ENCODE data around the gene ADAMTS5. TPM values are rescaled to one million over a fixed set of nuclear protein-coding genes. Genes with fewer than 3 reads are reported as not detected.

ADAMTS5 gene
- total RNA-seq, 4 donors from 2014 or later, result 4.3 to 9.0 (median 7.4) TPM

DNA sequence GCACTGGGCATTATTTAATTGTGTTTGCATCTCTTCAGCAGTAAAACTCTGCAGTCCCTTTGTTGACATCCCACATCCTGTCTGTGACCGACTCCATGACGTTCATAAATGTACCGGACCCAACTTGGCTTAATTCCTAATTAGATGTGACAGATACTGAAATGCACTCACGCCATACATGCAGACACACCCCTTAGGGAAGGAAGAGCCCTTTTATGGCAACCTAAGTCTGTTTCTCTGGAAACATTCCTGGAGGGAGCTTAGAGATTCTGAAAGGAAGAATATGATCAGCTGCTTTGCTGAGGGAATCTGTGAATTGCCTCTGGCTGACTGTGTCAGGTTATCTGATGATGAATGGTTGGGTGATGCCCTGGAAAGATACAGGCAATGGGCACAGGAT lies 33.4 kb downstream of the ADAMTS5 start:
- H3K36me3 ChIP-seq, result no peaks in the 10 kb centered on the region
- no peak overlapping the region for H3K27ac ChIP-seq
- H3K27me3 ChIP-seq, result no peaks in the 10 kb centered on the region
- no peaks in the 10 kb centered on the region for H3K9me3 ChIP-seq
- DNase-seq (no peak), ATAC-seq (no peak)
- in situ Hi-C loops (cut with MboI; ENCODE audit: low sequenced_read_pairs in 4 of 4), result no loop called here
- H3K4me3 ChIP-seq, result no peak overlapping the region
- no peak for TF ChIP-seq POLR2A (IDR thresholded peaks at IDR 0.05)
- TF ChIP-seq, protein P1, sequence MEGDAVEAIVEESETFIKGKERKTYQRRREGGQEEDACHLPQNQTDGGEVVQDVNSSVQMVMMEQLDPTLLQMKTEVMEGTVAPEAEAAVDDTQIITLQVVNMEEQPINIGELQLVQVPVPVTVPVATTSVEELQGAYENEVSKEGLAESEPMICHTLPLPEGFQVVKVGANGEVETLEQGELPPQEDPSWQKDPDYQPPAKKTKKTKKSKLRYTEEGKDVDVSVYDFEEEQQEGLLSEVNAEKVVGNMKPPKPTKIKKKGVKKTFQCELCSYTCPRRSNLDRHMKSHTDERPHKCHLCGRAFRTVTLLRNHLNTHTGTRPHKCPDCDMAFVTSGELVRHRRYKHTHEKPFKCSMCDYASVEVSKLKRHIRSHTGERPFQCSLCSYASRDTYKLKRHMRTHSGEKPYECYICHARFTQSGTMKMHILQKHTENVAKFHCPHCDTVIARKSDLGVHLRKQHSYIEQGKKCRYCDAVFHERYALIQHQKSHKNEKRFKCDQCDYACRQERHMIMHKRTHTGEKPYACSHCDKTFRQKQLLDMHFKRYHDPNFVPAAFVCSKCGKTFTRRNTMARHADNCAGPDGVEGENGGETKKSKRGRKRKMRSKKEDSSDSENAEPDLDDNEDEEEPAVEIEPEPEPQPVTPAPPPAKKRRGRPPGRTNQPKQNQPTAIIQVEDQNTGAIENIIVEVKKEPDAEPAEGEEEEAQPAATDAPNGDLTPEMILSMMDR (IDR thresholded peaks at IDR 0.05 in 4 of 5, conservative IDR thresholded peaks at IDR 0.05 in 1 of 5), result no peak
- no peaks in the 10 kb centered on the region for H3K4me1 ChIP-seq
- intact Hi-C loops (cut with DNase I; ENCODE audit: low total_unique reads), result no loop called here

DNA sequence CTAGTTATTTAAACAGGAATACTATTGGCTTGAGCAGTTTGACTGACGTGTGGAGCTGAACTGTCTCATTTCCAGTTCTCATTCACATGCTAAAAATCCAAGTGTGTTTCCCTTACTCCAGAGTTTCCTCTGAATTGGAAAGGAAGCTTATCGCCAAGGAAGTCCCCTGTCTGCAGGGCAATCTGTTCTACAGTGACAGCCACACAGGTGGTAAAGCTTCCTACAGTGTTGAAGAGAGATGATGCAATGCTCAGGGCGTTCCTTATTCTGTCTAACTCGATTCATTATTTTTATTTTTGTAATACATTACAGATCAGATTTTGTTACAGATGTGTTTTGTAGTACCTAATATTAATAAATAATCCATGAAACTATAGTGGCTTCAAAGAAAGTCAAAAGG lies 41.3 kb downstream of the ADAMTS5 start:
- Histone ChIP-seq H3K27ac (no peak overlapping the region), H3K4me3 (no peak overlapping the region), H3K4me1 (no peaks in the 10 kb centered on the region), H3K36me3 (no peaks in the 10 kb centered on the region), H3K27me3 (no peaks in the 10 kb centered on the region), H3K9me3 (no peaks in the 10 kb centered on the region)
- no peak for DNase-seq
- intact Hi-C loops (cut with DNase I; ENCODE audit: low total_unique reads) (no loop called here), in situ Hi-C loops (cut with MboI; ENCODE audit: low sequenced_read_pairs in 4 of 4) (no loop called here)
- ATAC-seq, result no peak
- no peak for TF ChIP-seq POLR2A (IDR thresholded peaks at IDR 0.05)
- TF ChIP-seq, protein P1 (IDR thresholded peaks at IDR 0.05 in 4 of 5, conservative IDR thresholded peaks at IDR 0.05 in 1 of 5), result no peak

DNA sequence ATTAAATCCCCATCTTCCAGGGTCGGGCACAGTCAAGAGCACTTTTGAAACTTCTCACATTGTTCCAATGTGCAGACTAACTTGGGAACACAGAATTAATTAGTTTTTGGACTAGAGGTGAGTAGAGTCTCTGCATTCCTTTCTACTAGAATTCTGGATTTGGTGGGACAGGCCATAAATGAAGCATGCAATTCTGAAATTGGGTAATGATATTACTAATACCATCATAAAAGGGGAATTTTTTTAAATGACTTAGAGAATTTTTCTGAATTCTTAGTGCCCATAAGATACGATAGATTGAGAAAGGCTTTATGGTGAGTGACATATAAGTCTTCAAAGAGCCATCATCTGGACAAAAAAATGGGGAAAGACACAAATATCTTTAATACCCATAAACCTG lies 41.8 kb downstream of the ADAMTS5 start:
- no peak overlapping the region for H3K27ac ChIP-seq
- DNase-seq (no peak), ATAC-seq (no peak)
- H3K27me3 ChIP-seq, result no peaks in the 10 kb centered on the region
- H3K4me3 ChIP-seq, result no peak overlapping the region
- TF ChIP-seq, protein P1 (IDR thresholded peaks at IDR 0.05 in 4 of 5, conservative IDR thresholded peaks at IDR 0.05 in 1 of 5), result no peak
- no peak for TF ChIP-seq POLR2A (IDR thresholded peaks at IDR 0.05)
- H3K4me1 ChIP-seq, result no peaks in the 10 kb centered on the region
- in situ Hi-C loops (cut with MboI; ENCODE audit: low sequenced_read_pairs in 4 of 4) (no loop called here), intact Hi-C loops (cut with DNase I; ENCODE audit: low total_unique reads) (no loop called here)
- H3K36me3 ChIP-seq, result no peaks in the 10 kb centered on the region
- no peaks in the 10 kb centered on the region for H3K9me3 ChIP-seq

DNA sequence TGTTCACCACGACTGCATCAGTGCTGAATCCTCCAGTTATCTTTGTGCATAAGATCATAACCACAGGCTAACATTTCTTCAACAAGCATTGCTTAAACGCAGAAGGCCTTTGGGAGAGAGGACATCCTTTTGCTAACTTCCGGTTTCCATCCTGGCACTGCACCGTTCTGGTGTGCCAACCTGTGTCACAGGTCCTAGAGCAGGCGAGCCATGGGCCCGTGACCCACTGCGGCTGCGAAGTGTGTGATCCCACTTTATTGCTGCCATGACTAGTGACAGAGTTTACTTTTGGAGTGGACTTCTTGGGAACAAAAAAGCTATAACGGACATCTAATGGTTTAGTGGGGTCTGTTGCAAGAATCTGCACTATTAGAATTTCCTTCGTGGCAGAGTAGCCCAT lies 42.9 kb downstream of the ADAMTS5 start:
- H3K27ac ChIP-seq, result no peak overlapping the region
- no peak for ATAC-seq
- no peaks in the 10 kb centered on the region for H3K36me3 ChIP-seq
- H3K9me3 ChIP-seq, result no peaks in the 10 kb centered on the region
- DNase-seq, result no peak
- H3K27me3 ChIP-seq, result no peaks in the 10 kb centered on the region
- intact Hi-C loops (cut with DNase I; ENCODE audit: low total_unique reads) (no loop called here), in situ Hi-C loops (cut with MboI; ENCODE audit: low sequenced_read_pairs in 4 of 4) (no loop called here)
- no peak for TF ChIP-seq POLR2A (IDR thresholded peaks at IDR 0.05)
- TF ChIP-seq, protein P1 (IDR thresholded peaks at IDR 0.05 in 4 of 5, conservative IDR thresholded peaks at IDR 0.05 in 1 of 5), result no peak
- no peaks in the 10 kb centered on the region for H3K4me1 ChIP-seq
- no peak overlapping the region for H3K4me3 ChIP-seq

DNA sequence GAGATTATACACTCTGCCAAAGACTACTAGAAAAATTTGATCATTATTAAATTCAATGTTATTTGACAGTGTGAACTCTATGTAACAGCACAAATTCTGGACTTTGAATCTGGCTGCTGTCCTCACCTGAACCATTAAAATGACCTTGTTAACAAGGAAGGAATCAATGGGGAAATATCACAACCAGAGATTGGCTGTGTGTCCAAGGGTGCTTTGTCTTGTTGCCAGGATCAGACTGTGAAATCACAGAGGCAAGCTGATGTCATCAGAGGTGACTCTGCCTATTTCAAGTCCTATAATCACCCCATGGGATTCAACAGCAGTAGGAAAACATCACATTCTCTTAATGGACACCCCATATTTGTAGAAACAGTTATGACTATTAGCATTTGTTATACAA lies 46.8 kb downstream of the ADAMTS5 start:
- intact Hi-C loops (cut with DNase I; ENCODE audit: low total_unique reads), result no loop called here
- Histone ChIP-seq H3K27ac (no peak overlapping the region), H3K4me3 (no peak overlapping the region), H3K36me3 (no peaks in the 10 kb centered on the region), H3K27me3 (no peaks in the 10 kb centered on the region), H3K4me1 (no peaks in the 10 kb centered on the region), H3K9me3 (no peaks in the 10 kb centered on the region)
- in situ Hi-C loops (cut with MboI; ENCODE audit: low sequenced_read_pairs in 4 of 4), result no loop called here
- no peak for TF ChIP-seq POLR2A (IDR thresholded peaks at IDR 0.05)
- TF ChIP-seq, protein P1 (IDR thresholded peaks at IDR 0.05 in 4 of 5, conservative IDR thresholded peaks at IDR 0.05 in 1 of 5), result no peak
- DNase-seq, result peak in 1 of 2 donors; percentile 41
- peak; percentile 42 to 62 for ATAC-seq
